ENCODE data around the gene ZCCHC14. TPM values are rescaled to one million over a fixed set of nuclear protein-coding genes. Genes with fewer than 3 reads are reported as not detected.

Gene ZCCHC14
- total and polyA plus RNA-seq, 2 of the 8 experiments (the other 6 are each of a cell fraction or from before 2014, with no cell fraction given): 8.2 to 28.2 TPM

DNA sequence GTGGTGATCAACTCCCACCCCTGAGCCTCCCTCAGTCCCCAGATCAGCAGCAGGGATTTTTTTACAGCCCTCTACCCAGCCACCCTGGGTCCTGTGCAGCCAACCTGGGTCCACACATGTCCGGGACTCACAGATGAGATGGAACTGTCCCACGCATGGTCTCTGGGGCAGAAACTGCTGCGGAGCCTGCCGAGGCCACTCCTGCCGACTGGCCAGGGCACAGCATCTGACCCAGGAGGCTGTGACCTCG, 48.0 kb upstream of the ZCCHC14 start:
- Histone ChIP-seq H3K4me3 (ENCODE audit: extremely low read depth in 1 of 4, insufficient read depth in 2 of 4, low read depth in 3 of 4, low read length in 4 of 4) (no peak overlapping the region), H3K18ac (ENCODE audit: extremely low read depth, low read length) (no peak overlapping the region), H3K79me2 (ENCODE audit: control insufficient read depth in 1 of 2, insufficient read depth in 2 of 2, low read length in 2 of 2) (no peaks in the 10 kb centered on the region), H4K8ac (ENCODE audit: extremely low read depth, insufficient read depth, low read length) (no peak overlapping the region), H3K4me1 (replicated peaks in 1 of 4; ENCODE audit: control insufficient read depth in 3 of 4, insufficient read depth in 4 of 4, low read length in 3 of 4) (peaks cover 0 to 8% (median 3%) of the 10 kb centered on the region in 4 experiments; a peak in 4 of 7 replicates), H3K27ac (ENCODE audit: low read depth, low read length) (no peak overlapping the region), H4K5ac (ENCODE audit: insufficient read length, low read depth, low read length) (no peak overlapping the region), H3K9ac (replicated peaks in 1 of 4; ENCODE audit: extremely low read depth in 1 of 4, low read depth in 3 of 4, low read length in 3 of 4) (no peak overlapping the region), H3K56ac (replicated peaks; ENCODE audit: insufficient read length, low read depth, low read length) (no peak overlapping the region), H3K4me2 (ENCODE audit: insufficient read depth in 1 of 2, low read depth in 2 of 2, low read length in 2 of 2) (no peak overlapping the region), H3K27me3 (replicated peaks in 1 of 4; ENCODE audit: control insufficient read depth in 3 of 4, extremely low read depth in 1 of 4, insufficient read depth in 3 of 4, low read length in 3 of 4) (no peaks in the 10 kb centered on the region), H2BK12ac (ENCODE audit: low read depth, low read length) (no peak overlapping the region), H3K23me2 (ENCODE audit: low read depth, low read length) (no peaks in the 10 kb centered on the region), H2BK5ac (ENCODE audit: low read depth, low read length) (no peak overlapping the region; the same call in 1 of the 2 replicates), H2BK15ac (ENCODE audit: low read length) (no peak overlapping the region), H4K91ac (replicated peaks; ENCODE audit: insufficient read length, low read length) (no peak overlapping the region), H3K79me1 (ENCODE audit: low read depth, low read length) (no peaks in the 10 kb centered on the region), H2AFZ (ENCODE audit: low read length) (no peak overlapping the region), H3K36me3 (ENCODE audit: control insufficient read depth in 2 of 4, insufficient read depth in 4 of 4, low read length in 3 of 4) (no peaks in the 10 kb centered on the region), H2AK5ac (ENCODE audit: low read depth, low read length) (no peak overlapping the region), H3K4ac (replicated peaks; ENCODE audit: insufficient read length, low read depth, low read length) (no peak overlapping the region), H3K23ac (ENCODE audit: insufficient read length) (no peak overlapping the region), H2BK120ac (replicated peaks; ENCODE audit: low read depth, low read length) (no peak overlapping the region), H3K14ac (ENCODE audit: insufficient read length) (no peak overlapping the region), H4K20me1 (replicated peaks in 1 of 2; ENCODE audit: control insufficient read depth in 1 of 2, insufficient read depth in 2 of 2, low read length in 2 of 2) (peaks cover 0 to 2% of the 10 kb centered on the region in 2 experiments), H3K9me3 (ENCODE audit: insufficient read depth in 2 of 2, low read depth in 1 of 2, low read length in 1 of 2) (0 out of 4 replicates have a peak, but pooled peaks cover 2% of the 10 kb centered on the region in 2 experiments), H2BK20ac (ENCODE audit: low read length) (0 out of 2 replicates have a peak overlapping the region, but pooled peaks have one; percentile 18)
- POLR2A ChIA-PET (ENCODE audit: partially characterized antibody): interaction anchor here (0.9 kb wide), 1 partner anchor 26 kb away, joined by 3 read pairs; no protein-coding TSS in a partner anchor
- FAIRE-seq (no peak), DNase-seq (ENCODE audit: low read depth in 1 of 2, low spot score in 2 of 2) (no peak)
- CTCF ChIA-PET (ENCODE audit: partially characterized antibody): interaction anchor here (0.9 to 1.3 kb wide), 2 partner anchors 44 to 183 kb away, joined by 3 read pairs; no protein-coding TSS in a partner anchor
- WGBS, 2 experiments (ENCODE audit: extremely low coverage in 1 of 2, insufficient coverage in 1 of 2, insufficient read length in 1 of 2, insufficient replicate concordance in 2 of 2, low coverage in 1 of 2, low lambda C conversion rate in 2 of 2, missing lambda C conversion rate in 1 of 2): 86% methylated on average over 6 of the region's 6 CpGs; no CpG with 5 or more reads in 1 of the 2 experiments
- TF ChIP-seq POLR2A (IDR thresholded peaks at IDR 0.05; ENCODE audit: control extremely low read depth in 1 of 2, low read depth in 2 of 2, low read length in 2 of 2): no peak
- no peak for TF ChIP-seq BCL11A (IDR thresholded peaks at IDR 0.05; ENCODE audit: low read depth in 2 of 2, low read length in 2 of 2)
- no peak for TF ChIP-seq EGR1 (IDR thresholded peaks at IDR 0.05; ENCODE audit: borderline replicate concordance, low read depth, low read length)
- TF ChIP-seq TBP (IDR thresholded peaks at IDR 0.05; ENCODE audit: low read depth, low read length): no peak
- no peak for TF ChIP-seq PHF8 (conservative IDR thresholded peaks at IDR 0.05; ENCODE audit: low read depth, low read length)
- TF ChIP-seq CREB1 (IDR thresholded peaks at IDR 0.05): no peak
- TF ChIP-seq KDM1A (IDR thresholded peaks at IDR 0.05; ENCODE audit: borderline replicate concordance, low read length): no peak
- TF ChIP-seq NANOG (IDR thresholded peaks at IDR 0.05; ENCODE audit: insufficient read depth, low read depth, low read length, poor library complexity, severe bottlenecking): no peak
- TF ChIP-seq SIX5 (IDR thresholded peaks at IDR 0.05; ENCODE audit: low read depth, low read length): no peak
- TF ChIP-seq ASH2L (IDR thresholded peaks at IDR 0.05; ENCODE audit: low read length): no peak
- TF ChIP-seq, protein P1, sequence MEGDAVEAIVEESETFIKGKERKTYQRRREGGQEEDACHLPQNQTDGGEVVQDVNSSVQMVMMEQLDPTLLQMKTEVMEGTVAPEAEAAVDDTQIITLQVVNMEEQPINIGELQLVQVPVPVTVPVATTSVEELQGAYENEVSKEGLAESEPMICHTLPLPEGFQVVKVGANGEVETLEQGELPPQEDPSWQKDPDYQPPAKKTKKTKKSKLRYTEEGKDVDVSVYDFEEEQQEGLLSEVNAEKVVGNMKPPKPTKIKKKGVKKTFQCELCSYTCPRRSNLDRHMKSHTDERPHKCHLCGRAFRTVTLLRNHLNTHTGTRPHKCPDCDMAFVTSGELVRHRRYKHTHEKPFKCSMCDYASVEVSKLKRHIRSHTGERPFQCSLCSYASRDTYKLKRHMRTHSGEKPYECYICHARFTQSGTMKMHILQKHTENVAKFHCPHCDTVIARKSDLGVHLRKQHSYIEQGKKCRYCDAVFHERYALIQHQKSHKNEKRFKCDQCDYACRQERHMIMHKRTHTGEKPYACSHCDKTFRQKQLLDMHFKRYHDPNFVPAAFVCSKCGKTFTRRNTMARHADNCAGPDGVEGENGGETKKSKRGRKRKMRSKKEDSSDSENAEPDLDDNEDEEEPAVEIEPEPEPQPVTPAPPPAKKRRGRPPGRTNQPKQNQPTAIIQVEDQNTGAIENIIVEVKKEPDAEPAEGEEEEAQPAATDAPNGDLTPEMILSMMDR (IDR thresholded peaks at IDR 0.05; ENCODE audit: control extremely low read depth in 1 of 3, insufficient read depth in 1 of 3, low read depth in 1 of 3, low read length in 3 of 3): no peak
- no peak for TF ChIP-seq RBBP5 (IDR thresholded peaks at IDR 0.05; ENCODE audit: borderline replicate concordance, low read depth, low read length)
- no peak for TF ChIP-seq TCF12 (IDR thresholded peaks at IDR 0.05; ENCODE audit: low read depth, low read length)
- no peak for TF ChIP-seq BACH1 (IDR thresholded peaks at IDR 0.05; ENCODE audit: low read length)
